ENCODE measurements around the gene SMIM24. TPM values are rescaled to one million over a fixed set of nuclear protein-coding genes. Genes with fewer than 3 reads are reported as not detected.
A peak's percentile ranks its signal among the peaks of the same experiment; 100 is the strongest.

SMIM24 gene
- total and polyA plus RNA-seq, 7 experiments from 2014 or later: 0.82 to 1.8 TPM; not detected in 5

DNA sequence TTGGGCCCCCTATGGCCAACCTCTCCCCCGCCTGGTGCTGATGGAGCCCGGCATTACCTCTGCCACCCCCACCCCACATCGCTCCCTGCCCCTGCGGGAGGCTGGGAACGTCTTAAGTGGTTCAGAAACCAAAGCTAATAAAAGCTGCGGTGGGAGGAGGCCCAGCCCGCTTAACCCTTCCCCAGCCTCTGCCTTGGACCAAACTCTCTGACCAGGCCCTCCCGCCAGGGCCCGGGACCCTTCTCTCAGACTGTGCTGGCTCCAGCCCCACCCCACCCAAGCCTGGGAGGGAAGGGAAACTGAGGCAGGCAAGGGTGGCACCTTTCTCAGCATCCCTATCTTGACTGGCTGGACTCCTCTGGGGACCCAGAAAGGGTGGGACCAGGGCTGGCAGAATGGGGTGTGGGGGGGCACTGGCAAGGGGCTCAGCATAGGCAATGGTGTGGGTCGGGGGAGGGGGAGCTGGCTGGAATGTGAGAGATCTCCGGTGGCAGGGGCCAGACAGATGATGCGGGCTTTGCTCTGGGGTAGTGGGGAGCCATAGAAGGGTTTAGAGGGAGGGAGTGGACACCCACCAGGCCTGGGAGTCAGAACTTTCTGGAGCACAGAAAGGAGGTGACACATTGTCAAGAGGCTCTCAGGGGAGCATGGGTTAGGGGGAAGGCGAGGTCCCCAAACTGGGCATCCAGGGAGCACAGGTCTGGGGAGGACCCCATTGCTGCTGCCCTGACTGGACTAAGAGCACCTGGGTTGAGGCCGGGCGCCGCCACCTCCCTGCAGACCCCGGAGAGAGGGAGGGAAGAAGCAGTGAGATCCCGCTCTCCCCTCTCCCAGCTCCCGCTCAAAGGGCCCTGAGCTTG is 21.9 kb downstream of the SMIM24 start:
- Histone ChIP-seq H3K4me3 (ENCODE audit: low read length) (no peak overlapping the region), H3K27ac (ENCODE audit: low read depth, low read length) (no peak overlapping the region), H3K4me1 (ENCODE audit: control insufficient read depth in 2 of 2, insufficient read depth in 2 of 2, low read length in 2 of 2) (no peaks in the 10 kb centered on the region), H3K9me3 (ENCODE audit: control insufficient read depth in 2 of 3, low read length in 3 of 3) (no peaks in the 10 kb centered on the region), H3K27me3 (ENCODE audit: control insufficient read depth in 2 of 2, insufficient read depth in 2 of 2, low read length in 2 of 2) (no peaks in the 10 kb centered on the region), H3K36me3 (ENCODE audit: control insufficient read depth in 2 of 3, insufficient read depth in 3 of 3, low read length in 3 of 3) (peaks cover 0 to 38% (median 3%) of the 10 kb centered on the region in 3 experiments)
- Mint-ChIP-seq H3K27ac (no peak overlapping the region), H3K27me3 (no peaks in the 10 kb centered on the region), H3K36me3 (peaks cover 0 to 4% (median 4%) of the 10 kb centered on the region in 5 donors), H3K4me1 (peaks cover 0 to 3% (median 0%) of the 10 kb centered on the region in 7 donors), H3K4me3 (no peak overlapping the region), H3K9me3 (no peaks in the 10 kb centered on the region)
- ATAC-seq (no peak), DNase-seq (no peak)
- ChIA-PET CTCF (no interaction called here), POLR2A (no interaction called here)
- intact Hi-C loops (cut with micrococcal nuclease): no loop called here

DNA sequence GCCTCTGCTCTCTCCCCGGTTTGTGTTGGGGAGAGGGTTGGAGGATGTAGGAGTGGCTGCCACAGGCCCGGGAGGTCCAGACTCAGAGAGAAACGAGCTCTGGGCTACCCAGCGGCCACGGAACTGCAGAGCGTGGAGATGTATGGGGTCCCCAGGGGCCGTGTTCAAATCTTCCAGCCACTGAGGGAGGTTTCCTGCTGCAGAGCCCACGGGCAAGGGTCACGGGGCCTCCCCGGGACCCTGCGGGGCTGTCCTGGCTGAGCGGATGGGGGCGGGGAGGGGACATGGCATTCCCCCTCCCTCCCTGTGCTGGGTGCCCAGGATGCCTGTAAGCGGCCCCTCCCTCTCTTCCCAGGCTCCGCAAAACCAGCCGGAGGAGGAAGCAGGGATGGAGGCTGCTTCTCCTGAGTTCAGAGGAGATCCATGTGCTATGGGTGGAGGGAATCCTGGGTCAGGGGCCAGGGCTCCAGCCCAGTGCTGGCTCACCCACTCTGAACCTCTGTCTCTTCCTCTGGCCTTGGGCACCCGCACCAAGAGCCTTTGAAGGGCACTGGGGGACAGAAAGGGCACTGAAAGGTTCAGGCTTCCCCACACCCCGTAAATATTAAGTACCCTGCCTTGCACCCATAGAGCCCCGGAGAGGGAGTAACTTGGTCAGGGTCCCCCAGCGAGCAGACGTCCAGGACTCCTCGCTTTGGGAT is 22.6 kb downstream of the SMIM24 start:
- intact Hi-C loops (cut with micrococcal nuclease): no loop called here
- DNase-seq (no peak), ATAC-seq (no peak)
- POLR2A ChIA-PET: no interaction called here
- Histone ChIP-seq H3K36me3 (ENCODE audit: control insufficient read depth in 2 of 3, insufficient read depth in 3 of 3, low read length in 3 of 3) (peaks cover 0 to 44% (median 3%) of the 10 kb centered on the region in 3 experiments), H3K27ac (ENCODE audit: low read depth, low read length) (no peak overlapping the region), H3K4me3 (ENCODE audit: low read length) (no peak overlapping the region), H3K9me3 (ENCODE audit: control insufficient read depth in 2 of 3, low read length in 3 of 3) (no peaks in the 10 kb centered on the region), H3K4me1 (ENCODE audit: control insufficient read depth in 2 of 2, insufficient read depth in 2 of 2, low read length in 2 of 2) (no peaks in the 10 kb centered on the region), H3K27me3 (ENCODE audit: control insufficient read depth in 2 of 2, insufficient read depth in 2 of 2, low read length in 2 of 2) (no peaks in the 10 kb centered on the region)
- H3K4me1 Mint-ChIP-seq: peaks cover 0 to 3% (median 0%) of the 10 kb centered on the region in 7 donors
- no peaks in the 10 kb centered on the region for H3K27me3 Mint-ChIP-seq
- no peaks in the 10 kb centered on the region for H3K9me3 Mint-ChIP-seq
- CTCF ChIA-PET: no interaction called here
- H3K4me3 Mint-ChIP-seq: no peak overlapping the region
- H3K27ac Mint-ChIP-seq: no peak overlapping the region
- peaks cover 0 to 8% (median 2%) of the 10 kb centered on the region in 5 donors for H3K36me3 Mint-ChIP-seq

DNA sequence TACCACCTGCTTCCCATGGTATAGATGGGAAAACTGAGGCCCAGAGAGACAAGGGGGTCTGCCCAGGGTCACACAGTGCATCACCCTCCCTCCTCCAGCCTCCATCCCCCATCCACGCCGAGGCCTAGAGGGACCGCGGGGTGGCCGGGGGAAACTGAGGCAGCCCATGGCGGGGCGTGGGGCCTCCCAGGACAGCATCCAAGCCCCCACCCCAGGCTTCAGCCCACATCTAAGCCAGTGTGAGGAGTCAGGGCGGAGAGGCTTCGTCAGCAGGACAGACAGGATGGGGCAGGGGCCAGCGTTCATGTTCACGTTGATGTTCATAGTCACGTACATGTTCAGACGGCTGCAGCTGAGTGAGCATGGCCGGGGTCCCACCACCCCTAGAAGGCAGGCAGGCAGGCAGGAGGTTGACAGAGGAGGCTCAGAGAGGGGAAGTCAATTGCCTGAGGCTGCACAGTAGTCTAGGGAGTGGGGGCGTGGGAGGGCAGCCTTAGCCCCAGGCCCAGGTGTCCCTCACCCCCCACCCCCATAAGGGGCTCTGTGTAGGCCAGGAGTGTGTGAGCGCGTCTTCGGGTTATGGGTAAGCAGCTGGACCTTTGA is 23.3 kb downstream of the SMIM24 start:
- intact Hi-C loops (cut with micrococcal nuclease): no loop called here
- Histone ChIP-seq H3K4me1 (ENCODE audit: control insufficient read depth in 2 of 2, insufficient read depth in 2 of 2, low read length in 2 of 2) (no peaks in the 10 kb centered on the region), H3K4me3 (ENCODE audit: low read length) (no peak overlapping the region), H3K36me3 (ENCODE audit: control insufficient read depth in 2 of 3, insufficient read depth in 3 of 3, low read length in 3 of 3) (peaks cover 0 to 46% (median 3%) of the 10 kb centered on the region in 3 experiments), H3K27me3 (ENCODE audit: control insufficient read depth in 2 of 2, insufficient read depth in 2 of 2, low read length in 2 of 2) (no peaks in the 10 kb centered on the region), H3K27ac (ENCODE audit: low read depth, low read length) (no peak overlapping the region), H3K9me3 (ENCODE audit: control insufficient read depth in 2 of 3, low read length in 3 of 3) (no peaks in the 10 kb centered on the region)
- ATAC-seq (peak; percentile 22), DNase-seq (no peak)
- H3K27me3 Mint-ChIP-seq: no peaks in the 10 kb centered on the region
- peaks cover 0 to 3% (median 0%) of the 10 kb centered on the region in 7 donors for H3K4me1 Mint-ChIP-seq
- no peak overlapping the region for H3K27ac Mint-ChIP-seq
- ChIA-PET CTCF (no interaction called here), POLR2A (no interaction called here)
- H3K36me3 Mint-ChIP-seq: peaks cover 0 to 8% (median 0%) of the 10 kb centered on the region in 5 donors
- no peaks in the 10 kb centered on the region for H3K9me3 Mint-ChIP-seq
- no peak overlapping the region for H3K4me3 Mint-ChIP-seq

DNA sequence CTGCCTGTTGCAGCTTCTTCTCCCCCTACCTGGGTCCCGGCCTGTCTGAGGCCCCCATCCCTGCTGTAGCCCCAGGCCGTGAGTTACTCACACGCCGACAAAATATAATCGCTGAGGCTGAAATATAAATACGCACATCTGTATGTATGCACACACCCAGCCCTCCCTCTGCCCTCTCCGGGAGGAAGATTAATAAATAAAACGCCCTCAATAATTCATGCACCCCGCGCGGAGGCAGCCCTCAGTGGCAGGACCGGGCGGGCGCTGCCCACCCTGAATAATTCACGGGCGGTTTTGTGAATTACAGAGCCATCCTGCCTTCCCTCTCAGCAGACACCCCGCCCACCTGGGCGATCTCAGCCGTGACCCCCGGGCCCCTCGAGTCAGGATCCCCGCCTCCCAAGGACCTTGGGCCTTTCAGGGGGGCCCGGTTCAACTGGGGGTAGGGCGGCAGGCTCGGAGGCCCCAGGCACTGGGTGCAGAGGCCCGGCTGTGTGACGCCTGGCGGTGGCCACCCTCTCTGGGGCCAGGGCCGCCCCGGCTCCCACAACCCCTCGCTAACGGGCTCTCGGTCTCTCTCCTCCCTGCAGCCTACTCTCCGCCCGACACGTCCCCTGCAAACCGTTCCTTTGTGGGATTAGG is 24.2 kb downstream of the SMIM24 start:
- Histone ChIP-seq H3K36me3 (ENCODE audit: control insufficient read depth in 2 of 3, insufficient read depth in 3 of 3, low read length in 3 of 3) (peaks cover 0 to 48% (median 3%) of the 10 kb centered on the region in 3 experiments), H3K9me3 (ENCODE audit: control insufficient read depth in 2 of 3, low read length in 3 of 3) (no peaks in the 10 kb centered on the region), H3K4me1 (ENCODE audit: control insufficient read depth in 2 of 2, insufficient read depth in 2 of 2, low read length in 2 of 2) (no peaks in the 10 kb centered on the region), H3K27ac (ENCODE audit: low read depth, low read length) (no peak overlapping the region), H3K27me3 (ENCODE audit: control insufficient read depth in 2 of 2, insufficient read depth in 2 of 2, low read length in 2 of 2) (no peaks in the 10 kb centered on the region), H3K4me3 (ENCODE audit: low read length) (no peak overlapping the region)
- Mint-ChIP-seq H3K4me1 (peaks cover 0 to 3% (median 0%) of the 10 kb centered on the region in 7 donors), H3K9me3 (no peaks in the 10 kb centered on the region), H3K36me3 (peaks cover 0 to 10% (median 1%) of the 10 kb centered on the region in 5 donors), H3K4me3 (no peak overlapping the region), H3K27ac (no peak overlapping the region), H3K27me3 (no peaks in the 10 kb centered on the region)
- ATAC-seq: no peak
- ChIA-PET POLR2A (no interaction called here), CTCF (no interaction called here)
- intact Hi-C loops (cut with micrococcal nuclease): no loop called here
- no peak for DNase-seq

DNA sequence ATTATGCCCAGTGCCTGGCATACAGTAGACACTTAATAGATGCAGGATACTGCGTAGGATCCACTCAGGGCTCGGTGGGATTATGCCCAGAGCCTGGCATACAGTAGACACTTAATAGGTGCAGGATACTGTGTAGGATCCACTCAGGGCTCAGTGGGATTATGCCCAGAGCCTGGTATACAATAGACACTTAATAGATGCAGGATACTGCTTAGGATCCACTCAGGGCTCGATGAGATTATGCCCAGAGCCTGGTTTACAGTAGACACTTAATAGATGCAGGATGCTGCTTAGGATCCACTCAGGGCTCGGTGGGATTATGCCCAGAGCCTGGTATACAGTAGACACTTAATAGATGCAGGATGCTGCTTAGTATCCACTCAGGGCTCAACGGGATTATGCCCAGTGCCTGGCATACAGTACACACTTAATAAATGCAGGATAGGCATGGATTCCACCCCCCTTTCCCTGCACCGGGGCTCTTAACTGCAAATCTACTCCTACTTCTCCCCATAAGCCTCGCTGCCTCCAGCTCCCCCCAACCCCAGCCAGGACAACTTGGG is 24.9 kb downstream of the SMIM24 start:
- Mint-ChIP-seq H3K36me3 (peaks cover 0 to 13% (median 6%) of the 10 kb centered on the region in 5 donors), H3K4me3 (no peak overlapping the region), H3K27ac (no peak overlapping the region), H3K9me3 (no peaks in the 10 kb centered on the region), H3K4me1 (peaks cover 0 to 3% (median 0%) of the 10 kb centered on the region in 7 donors), H3K27me3 (no peaks in the 10 kb centered on the region)
- no peaks in the 10 kb centered on the region for H3K27me3 ChIP-seq (ENCODE audit: control insufficient read depth in 2 of 2, insufficient read depth in 2 of 2, low read length in 2 of 2)
- no peak for DNase-seq
- no peaks in the 10 kb centered on the region for H3K9me3 ChIP-seq (ENCODE audit: control insufficient read depth in 2 of 3, low read length in 3 of 3)
- POLR2A ChIA-PET: no interaction called here
- ATAC-seq: no peak
- CTCF ChIA-PET: no interaction called here
- no peaks in the 10 kb centered on the region for H3K4me1 ChIP-seq (ENCODE audit: control insufficient read depth in 2 of 2, insufficient read depth in 2 of 2, low read length in 2 of 2)
- intact Hi-C loops (cut with micrococcal nuclease): no loop called here
- H3K4me3 ChIP-seq (ENCODE audit: low read length): no peak overlapping the region
- H3K36me3 ChIP-seq (ENCODE audit: control insufficient read depth in 2 of 3, insufficient read depth in 3 of 3, low read length in 3 of 3): peaks cover 0 to 54% (median 3%) of the 10 kb centered on the region in 3 experiments
- no peak overlapping the region for H3K27ac ChIP-seq (ENCODE audit: low read depth, low read length)

DNA sequence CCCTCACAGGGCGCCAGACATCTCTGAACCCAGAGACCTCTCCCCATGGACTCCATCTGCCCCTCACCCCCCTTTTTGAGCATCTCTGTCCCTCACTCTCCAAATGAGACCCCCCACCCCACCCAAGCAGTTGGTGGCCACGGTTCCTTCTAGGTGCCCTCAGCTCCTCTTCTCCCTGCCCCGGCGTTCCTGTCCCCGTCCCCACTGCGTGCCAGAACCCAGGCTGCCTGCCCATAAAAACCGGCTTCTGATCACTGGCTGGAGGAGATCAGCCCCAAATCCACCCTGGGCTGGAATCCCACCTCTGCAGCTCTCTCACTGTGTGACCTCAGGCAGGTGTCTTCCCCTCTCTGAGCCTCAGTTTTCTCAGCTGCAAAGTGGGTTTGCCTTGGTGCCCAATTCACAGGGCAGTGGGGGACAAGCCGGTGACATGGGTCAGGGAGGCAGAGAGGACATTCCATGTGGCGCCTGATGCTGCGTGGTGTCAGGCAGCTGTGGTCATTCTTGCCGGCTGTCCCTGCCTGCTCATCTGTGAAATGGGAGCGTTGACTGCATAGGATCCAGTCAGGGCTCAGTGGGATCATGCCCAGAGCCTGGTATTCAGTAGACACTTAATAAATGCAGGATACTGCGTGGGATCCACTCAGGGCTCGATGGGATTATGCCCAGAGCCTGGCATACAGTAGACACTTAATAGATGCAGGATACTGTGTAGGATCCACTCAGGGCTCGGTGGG is 25.5 kb downstream of the SMIM24 start:
- intact Hi-C loops (cut with micrococcal nuclease): no loop called here
- peaks cover 0 to 55% (median 3%) of the 10 kb centered on the region in 3 experiments for H3K36me3 ChIP-seq (ENCODE audit: control insufficient read depth in 2 of 3, insufficient read depth in 3 of 3, low read length in 3 of 3)
- DNase-seq (no peak), ATAC-seq (no peak)
- peaks cover 0 to 13% (median 6%) of the 10 kb centered on the region in 5 donors for H3K36me3 Mint-ChIP-seq
- H3K9me3 Mint-ChIP-seq: no peaks in the 10 kb centered on the region
- no peaks in the 10 kb centered on the region for H3K4me1 ChIP-seq (ENCODE audit: control insufficient read depth in 2 of 2, insufficient read depth in 2 of 2, low read length in 2 of 2)
- no peak overlapping the region for H3K27ac ChIP-seq (ENCODE audit: low read depth, low read length)
- H3K4me1 Mint-ChIP-seq: peaks cover 0 to 3% (median 0%) of the 10 kb centered on the region in 7 donors
- ChIA-PET CTCF (no interaction called here), POLR2A (interaction anchor here (0.7 kb wide), 1 partner anchor 39 kb away, joined by 7 read pairs; no protein-coding TSS in a partner anchor)
- no peaks in the 10 kb centered on the region for H3K27me3 ChIP-seq (ENCODE audit: control insufficient read depth in 2 of 2, insufficient read depth in 2 of 2, low read length in 2 of 2)
- no peak overlapping the region for H3K27ac Mint-ChIP-seq
- H3K9me3 ChIP-seq (ENCODE audit: control insufficient read depth in 2 of 3, low read length in 3 of 3): no peaks in the 10 kb centered on the region
- H3K4me3 ChIP-seq (ENCODE audit: low read length): no peak overlapping the region
- no peak overlapping the region for H3K4me3 Mint-ChIP-seq
- no peaks in the 10 kb centered on the region for H3K27me3 Mint-ChIP-seq

Data from naive thymus-derived CD4-positive, alpha-beta T cell (primary cell).